HuH-7 (cell line): ENCODE results near the gene MAN1A1.

ENCODE experiments used
- DNase-seq: peaks from one replicate; pipeline ENCODE4 v3.0.0; 2011; ENCODE audit warnings: low spot score

Gene MAN1A1

GRCh38 chr6:119346450-119346849, 3.1 kb downstream of the MAN1A1 start:
- no peak for DNase-seq

DNA sequence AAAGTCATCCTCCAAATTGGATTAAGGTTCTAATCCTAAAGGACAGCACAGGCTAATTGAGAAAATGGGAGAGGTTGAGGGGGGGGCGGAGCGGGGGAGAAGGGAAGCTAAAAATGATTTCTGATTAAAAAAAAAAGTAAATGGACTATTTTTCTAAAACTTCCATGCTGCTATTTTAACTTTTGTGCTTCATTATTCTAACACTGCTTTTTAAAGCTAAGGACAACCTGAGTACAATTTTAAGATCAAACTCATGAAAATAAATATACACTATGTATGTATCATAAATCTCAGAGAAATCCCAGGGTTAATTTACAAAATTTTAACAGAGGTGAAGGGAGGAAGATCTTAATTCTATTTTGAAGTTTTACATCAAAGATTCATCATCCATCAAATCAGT, 4.4 kb downstream of the MAN1A1 start:
- DNase-seq = no peak

DNA sequence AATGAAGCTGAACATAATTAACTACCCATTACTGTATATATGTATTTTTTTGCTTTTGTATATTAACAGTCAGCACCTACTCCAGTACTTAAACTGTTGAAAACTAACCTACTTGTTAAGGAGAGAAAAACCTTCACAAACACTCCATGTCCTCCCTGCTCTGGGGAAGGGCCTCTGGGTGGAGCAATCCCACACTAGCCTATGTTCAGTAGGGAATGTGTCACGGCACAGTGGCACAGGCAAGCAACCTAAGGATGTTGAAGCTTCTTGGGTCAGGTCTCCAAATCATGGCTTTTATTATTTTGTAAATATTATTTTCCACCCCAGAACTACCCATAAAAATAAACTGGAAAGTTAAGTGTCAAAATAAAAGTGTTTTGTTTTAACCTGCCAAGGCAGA, 5.3 kb downstream of the MAN1A1 start:
- DNase-seq = no peak

DNA sequence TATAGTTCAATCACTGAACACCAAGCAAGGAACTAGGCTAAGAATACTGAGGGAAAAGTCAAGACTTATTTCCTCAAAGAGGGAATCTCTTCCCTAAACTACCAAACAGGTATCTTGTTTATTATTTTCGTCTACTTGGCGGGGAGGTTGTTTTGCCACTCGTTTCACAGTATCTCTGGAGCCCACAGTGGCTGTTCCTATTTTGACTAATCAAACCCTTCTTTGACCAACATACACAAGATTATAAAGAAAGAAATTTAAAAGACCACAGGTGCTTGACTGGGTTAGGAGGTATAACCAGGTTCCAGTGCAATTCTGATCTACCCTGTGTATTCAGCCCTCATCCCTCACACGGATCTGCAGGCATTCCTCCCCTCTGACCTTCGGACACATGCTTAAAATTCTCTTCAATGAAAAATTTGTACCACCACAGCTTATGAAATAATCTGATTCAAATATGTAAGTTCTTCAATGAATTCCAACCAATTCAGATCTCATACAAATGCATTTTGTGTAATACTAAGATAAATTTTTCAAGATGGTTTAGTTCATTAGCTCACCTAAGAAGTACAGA, 5.9 kb downstream of the MAN1A1 start:
- no peak for DNase-seq

- no peak for DNase-seq
Observed at GRCh38 chr6:119343167-119343566, 6.4 kb downstream of the MAN1A1 start.

- DNase-seq = no peak
Observed at GRCh38 chr6:119342430-119342829, 7.1 kb downstream of the MAN1A1 start.

DNA sequence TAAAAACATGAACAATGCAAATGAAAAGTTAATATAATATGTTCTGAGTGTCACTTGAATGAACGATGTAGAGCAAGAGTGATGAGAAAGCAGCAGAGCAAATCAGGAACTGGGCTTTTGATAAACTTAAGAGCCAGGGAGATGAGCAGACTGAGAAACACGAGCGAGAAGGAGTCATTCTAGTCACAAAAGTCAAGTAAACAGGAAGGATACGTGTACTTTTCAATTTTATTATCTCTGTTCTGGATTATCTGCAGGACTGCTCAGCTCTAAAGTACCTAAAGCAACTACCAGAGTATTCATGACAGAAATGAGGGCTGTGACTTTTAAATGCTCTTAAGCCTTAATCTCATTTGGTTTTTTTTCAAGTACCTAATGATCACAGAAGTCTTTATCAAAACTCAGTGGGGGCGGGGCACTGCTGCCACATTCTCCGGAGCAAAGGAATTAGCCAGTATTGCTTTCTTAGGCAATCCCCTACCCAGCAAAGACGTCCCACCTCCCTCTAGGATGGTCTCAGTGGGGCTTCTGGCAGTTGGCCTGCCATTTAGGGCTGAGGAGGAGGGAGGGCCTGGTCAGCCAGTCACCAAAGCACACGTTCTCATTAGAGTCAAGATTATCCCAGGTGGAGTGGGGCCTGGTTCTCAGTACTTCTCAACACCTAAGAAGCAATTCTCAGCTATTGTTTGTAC, 8.6 kb downstream of the MAN1A1 start:
- DNase-seq = no peak

- DNase-seq = no peak
Observed at GRCh38 chr6:119339941-119340456, 9.6 kb downstream of the MAN1A1 start.

GRCh38 chr6:119337762-119338161, 11.8 kb downstream of the MAN1A1 start:
- DNase-seq = no peak

- DNase-seq = no peak
Observed at GRCh38 chr6:119337252-119337651, 12.3 kb downstream of the MAN1A1 start.

DNA sequence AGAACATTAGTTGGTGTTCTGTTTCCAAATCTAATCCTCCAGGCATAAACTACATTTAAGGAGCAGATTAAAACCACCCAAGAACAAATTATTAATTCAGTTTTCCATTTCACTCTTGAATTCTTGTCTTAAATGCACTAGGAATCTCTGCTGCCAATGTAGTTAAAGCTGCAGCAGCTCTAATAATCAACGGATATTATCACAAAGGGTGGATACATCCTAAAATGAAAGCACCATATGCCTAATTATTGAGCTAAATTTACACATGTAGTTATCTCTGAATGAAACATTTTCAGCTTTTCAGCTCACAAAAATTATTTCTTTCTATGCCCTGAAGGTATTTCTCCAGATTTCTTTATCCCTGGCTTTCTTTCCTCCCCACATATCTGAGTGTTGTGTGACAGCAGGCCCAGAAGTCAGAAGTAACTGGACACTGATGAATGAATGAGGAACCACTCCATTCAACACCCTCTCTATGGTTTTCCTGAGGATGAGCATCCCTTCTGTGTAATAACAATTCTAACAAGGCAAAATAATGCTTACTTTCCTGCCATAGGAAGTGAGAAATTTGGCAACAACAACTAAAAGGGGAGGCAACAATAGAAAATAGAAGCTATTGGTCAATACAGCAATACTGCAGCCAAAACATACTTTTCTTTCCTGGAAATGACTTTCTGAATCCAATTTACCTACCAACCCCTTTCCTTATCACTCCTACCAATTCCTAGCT, 14.9 kb downstream of the MAN1A1 start:
- no peak for DNase-seq

- DNase-seq = no peak
Observed at GRCh38 chr6:119333707-119334295, 15.8 kb downstream of the MAN1A1 start.

DNA sequence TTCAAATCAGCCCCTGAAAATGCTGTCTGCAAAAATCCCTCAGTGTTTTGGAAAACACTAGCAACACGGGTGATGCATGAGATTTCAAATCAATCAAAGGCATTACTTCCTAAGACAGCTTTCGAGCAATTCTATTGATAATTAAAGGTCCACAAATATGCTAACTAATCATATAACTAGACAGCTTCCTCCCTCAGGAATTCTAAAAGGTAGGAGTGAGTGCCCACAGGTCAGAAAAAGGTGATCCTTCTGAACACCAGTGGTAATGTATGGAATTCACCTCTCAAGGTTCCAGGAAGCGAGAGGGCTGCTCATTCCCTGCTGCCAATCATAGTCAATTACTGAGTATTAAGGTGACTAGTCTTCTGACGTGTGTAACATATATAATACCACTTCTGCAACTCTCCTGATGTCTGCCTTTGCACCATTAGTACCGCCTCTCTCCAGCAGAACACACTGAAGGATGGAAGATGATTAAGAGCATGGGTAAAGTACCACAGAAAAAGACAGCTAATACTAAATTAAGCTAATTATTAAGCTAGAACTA, 16.4 kb downstream of the MAN1A1 start:
- DNase-seq = no peak

- DNase-seq = no peak
Observed at GRCh38 chr6:119331663-119332286, 17.8 kb downstream of the MAN1A1 start.

GRCh38 chr6:119330520-119331113, 18.9 kb downstream of the MAN1A1 start:
- no peak for DNase-seq

GRCh38 chr6:119329794-119330180, 19.8 kb downstream of the MAN1A1 start:
- no peak for DNase-seq

- no peak for DNase-seq
Observed at GRCh38 chr6:119328892-119329793, 20.4 kb downstream of the MAN1A1 start.

DNA sequence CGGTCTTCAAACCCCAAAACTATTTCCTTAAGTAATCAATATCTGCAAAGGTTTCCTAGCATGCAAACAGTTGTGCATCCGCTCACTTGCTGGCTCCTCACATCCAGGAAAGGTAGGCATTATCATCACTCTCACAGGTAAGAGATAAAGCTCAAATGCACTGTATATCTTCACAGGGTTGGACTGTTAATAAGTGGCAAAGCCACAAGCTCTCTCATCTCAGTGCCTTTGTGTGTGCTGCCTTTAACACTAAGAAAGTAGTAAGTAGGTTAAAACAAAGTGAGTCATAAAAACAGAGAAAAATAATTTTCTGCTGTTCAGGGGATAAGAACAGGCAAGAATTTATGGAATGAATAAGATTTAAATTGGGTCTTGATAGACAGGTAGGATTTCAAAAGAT, 21.3 kb downstream of the MAN1A1 start:
- no peak for DNase-seq

DNA sequence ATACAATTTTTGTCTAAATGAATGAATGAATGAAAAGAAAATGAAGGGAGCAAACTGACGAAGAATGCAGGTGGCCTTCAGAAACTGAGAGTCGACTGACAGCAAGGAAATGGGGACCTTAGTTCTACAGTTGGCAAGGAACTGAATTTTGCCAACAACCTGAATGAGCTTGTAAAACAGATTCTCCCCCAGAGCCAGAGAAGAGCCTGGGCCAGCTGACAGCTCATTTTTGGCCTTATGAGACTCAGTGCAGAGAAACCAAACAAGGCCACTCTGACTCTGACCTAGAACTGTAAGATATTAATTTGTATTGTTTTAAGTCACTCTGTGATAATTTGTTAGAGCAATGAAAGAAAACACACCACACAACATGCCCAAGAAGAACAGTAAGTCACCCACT, 21.8 kb downstream of the MAN1A1 start:
- no peak for DNase-seq

- DNase-seq = no peak
Observed at GRCh38 chr6:119326291-119327005, 23.1 kb downstream of the MAN1A1 start.
